Calu3 (cell line): ENCODE measurements around the gene POLR3A. TPM values are rescaled to one million over a fixed set of nuclear protein-coding genes. Genes with fewer than 3 reads are reported as not detected.

ENCODE experiments used
- BruUV-seq: library from RNA; stranded (reverse); fragments of 400-500 nt; replicated peaks from 2 replicates; lab custom pipeline; 2021; lab: Mats Ljungman, UMichigan
- CTCF ChIA-PET: fragments of 300-600 bp; sonication (Branson Sonifier 250); formaldehyde crosslinking; loops from one replicate; lab custom pipeline; 2022; ENCODE audit warnings: antibody characterized with exemption; lab: Charles Lee
- DNase-seq: peaks from one replicate; pipeline ENCODE4 v3.0.0; 2022
- H3K27ac Mint-ChIP-seq: one replicate; pipeline ENCODE4 v1.8.0; 2022; ENCODE audit warnings: mixed read lengths; ENCODE audit not compliant: unreplicated experiment
- H3K27me3 Mint-ChIP-seq: one replicate; pipeline ENCODE4 v1.8.0; 2022; ENCODE audit warnings: mixed read lengths; ENCODE audit not compliant: unreplicated experiment
- H3K36me3 Mint-ChIP-seq: one replicate; pipeline ENCODE4 v1.8.0; 2022; ENCODE audit warnings: mild to moderate bottlenecking, moderate library complexity, mixed read lengths; ENCODE audit not compliant: insufficient read depth, unreplicated experiment
- H3K4me1 Mint-ChIP-seq: one replicate; pipeline ENCODE4 v1.8.0; 2022; ENCODE audit warnings: mild to moderate bottlenecking, low read depth, mixed read lengths; ENCODE audit not compliant: unreplicated experiment
- H3K4me3 Mint-ChIP-seq: one replicate; pipeline ENCODE4 v1.8.0; 2022; ENCODE audit warnings: mild to moderate bottlenecking, low read depth, moderate library complexity, mixed read lengths; ENCODE audit not compliant: unreplicated experiment
- H3K9me3 Mint-ChIP-seq: one replicate; pipeline ENCODE4 v1.8.0; 2022; ENCODE audit warnings: low read depth, mixed read lengths; ENCODE audit not compliant: unreplicated experiment
- CTCF ChIP-seq: fragments of 200-600 bp; IDR thresholded peaks from one replicate; pipeline ENCODE4 v1.8.0; 2022; ENCODE audit warnings: antibody characterized with exemption; ENCODE audit not compliant: unreplicated experiment
- intact Hi-C: fragments of 100-400 bp; cut with micrococcal nuclease; formaldehyde crosslinking; loops from one replicate; pipeline ENCODE4 v1.10.0; 2022; ENCODE audit not compliant: unreplicated experiment
- total RNA-seq: library from RNA; stranded (reverse); gene quantifications from 2 replicates; pipeline ENCODE4 v1.2.3, GENCODE V29; 2022

Gene POLR3A
- total RNA-seq, 1 experiment from 2014 or later: 26.6 TPM

DNA sequence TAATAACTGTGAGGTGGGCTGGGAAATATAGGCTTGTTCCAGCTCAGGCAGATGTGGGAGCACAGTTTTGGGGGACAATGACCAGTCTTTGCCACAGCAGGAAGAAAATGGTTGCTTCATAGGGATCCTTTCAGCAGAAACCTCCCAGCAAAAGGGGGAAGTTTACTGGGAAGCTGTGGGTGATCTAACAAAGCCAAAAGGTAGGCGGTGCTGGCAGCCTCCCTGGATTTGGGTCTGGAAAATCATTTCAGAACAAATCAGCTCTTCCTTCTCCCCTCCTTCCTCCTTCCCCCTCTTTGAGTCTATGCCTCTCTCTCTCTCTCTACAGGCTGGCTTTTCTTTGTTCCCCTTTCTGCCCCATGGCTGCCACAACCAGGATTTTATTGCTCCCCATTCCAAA lies 20.5 kb upstream of the POLR3A start:
- peaks cover 20% of the 10 kb centered on the region for H3K27me3 Mint-ChIP-seq
- H3K4me1 Mint-ChIP-seq: no peaks in the 10 kb centered on the region
- no peak for DNase-seq
- H3K4me3 Mint-ChIP-seq: no peak overlapping the region
- CTCF ChIA-PET: no interaction called here
- H3K9me3 Mint-ChIP-seq: no peaks in the 10 kb centered on the region
- no peak for TF ChIP-seq CTCF
- peaks cover 6% of the 10 kb centered on the region for H3K36me3 Mint-ChIP-seq
- BruUV-seq: no TSS peak
- no peak overlapping the region for H3K27ac Mint-ChIP-seq
- intact Hi-C loops: loop anchor here (10.0 kb wide), 2 partner anchors 355 to 475 kb away; no protein-coding TSS in a partner anchor

- Mint-ChIP-seq H3K4me1 (no peaks in the 10 kb centered on the region), H3K27me3 (no peaks in the 10 kb centered on the region), H3K27ac (no peak overlapping the region), H3K4me3 (no peak overlapping the region), H3K9me3 (no peaks in the 10 kb centered on the region), H3K36me3 (peaks cover 30% of the 10 kb centered on the region)
- no TSS peak for BruUV-seq
- intact Hi-C loops: loop anchor here (1.0 to 10.0 kb wide), 4 partner anchors 255 to 1148 kb away; no protein-coding TSS in a partner anchor
- CTCF ChIA-PET: interaction anchor here (0.6 to 1.7 kb wide), 10 partner anchors 9 to 1327 kb away, joined by 3 to 6 read pairs (median 3); no protein-coding TSS in a partner anchor
- DNase-seq: peak; percentile 93
- TF ChIP-seq CTCF: peak; percentile 96
Observed at GRCh38 chr10:78047314-78047891, 18.1 kb upstream of the POLR3A start.

- H3K36me3 Mint-ChIP-seq: peaks cover 35% of the 10 kb centered on the region
- DNase-seq: no peak
- no TSS peak for BruUV-seq
- no peaks in the 10 kb centered on the region for H3K27me3 Mint-ChIP-seq
- CTCF ChIA-PET: interaction anchor here (0.5 to 1.7 kb wide), 9 partner anchors 9 to 1327 kb away, joined by 3 to 6 read pairs (median 3); no protein-coding TSS in a partner anchor
- TF ChIP-seq CTCF: no peak
- H3K27ac Mint-ChIP-seq: no peak overlapping the region
- no peaks in the 10 kb centered on the region for H3K4me1 Mint-ChIP-seq
- intact Hi-C loops: loop anchor here (1.0 to 10.0 kb wide), 4 partner anchors 256 to 1149 kb away; no protein-coding TSS in a partner anchor
- no peak overlapping the region for H3K4me3 Mint-ChIP-seq
- H3K9me3 Mint-ChIP-seq: no peaks in the 10 kb centered on the region
Observed at GRCh38 chr10:78046711-78047269, 17.5 kb upstream of the POLR3A start.

GRCh38 chr10:78045856-78046255 lies 16.5 kb upstream of the POLR3A start:
- H3K36me3 Mint-ChIP-seq: peaks cover 44% of the 10 kb centered on the region
- CTCF ChIA-PET: interaction anchor here (0.5 to 0.7 kb wide), 3 partner anchors 9 to 1655 kb away, joined by 3 to 5 read pairs (median 4); no protein-coding TSS in a partner anchor
- H3K9me3 Mint-ChIP-seq: no peaks in the 10 kb centered on the region
- H3K4me3 Mint-ChIP-seq: no peak overlapping the region
- DNase-seq: no peak
- H3K4me1 Mint-ChIP-seq: peaks cover 8% of the 10 kb centered on the region
- no TSS peak for BruUV-seq
- intact Hi-C loops: loop anchor here (2.0 to 10.0 kb wide), 3 partner anchors 257 to 479 kb away; no protein-coding TSS in a partner anchor
- H3K27ac Mint-ChIP-seq: no peak overlapping the region
- no peaks in the 10 kb centered on the region for H3K27me3 Mint-ChIP-seq
- TF ChIP-seq CTCF: no peak
